Breast epithelium (tissue), 4 donors: ENCODE data around the gene TRIM10. TPM values are rescaled to one million over a fixed set of nuclear protein-coding genes. Genes with fewer than 3 reads are reported as not detected.

ENCODE experiments used
- DNase-seq, 2 donors: peaks; one replicate each; pipeline ENCODE4 v3.0.0-alpha.2; 2019; ENCODE audit warnings: low spot score in 2 of 2
- H3K27ac ChIP-seq, 2 donors: fragments of 200-600 bp; sonication (generic) in 1 of 2; one replicate each; pipeline ENCODE4 v1.5.1; 2016 to 2019; ENCODE audit warnings: mild to moderate bottlenecking in 1 of 2
- H3K27me3 ChIP-seq, 2 donors: fragments of 200-600 bp; sonication (generic) in 1 of 2; one replicate each; pipeline versions ENCODE4 v1.5.1 to v1.6.0; 2017 to 2019; ENCODE audit warnings: control low read depth in 1 of 2, mild to moderate bottlenecking in 1 of 2
- H3K36me3 ChIP-seq: fragments of 200-600 bp; one replicate; pipeline ENCODE4 v1.5.1; 2019
- H3K4me1 ChIP-seq, 2 donors: fragments of 200-600 bp; sonication (generic); one replicate each; pipeline ENCODE4 v1.5.1; 2016 to 2019; ENCODE audit warnings: control low read depth in 1 of 2
- H3K4me3 ChIP-seq, 3 donors: fragments of 200-600 bp; sonication (generic); 1 replicate in 2 of 3; 2 replicates in 1 of 3; pipeline ENCODE4 v1.5.1; 2016 to 2019; ENCODE audit warnings: mild to moderate bottlenecking in 3 of 3, moderate library complexity in 2 of 3
- H3K9me3 ChIP-seq, 2 donors: fragments of 200-600 bp; sonication (generic) in 1 of 2; one replicate each; pipeline ENCODE4 v1.5.1; 2016 to 2019; ENCODE audit warnings: control low read depth in 1 of 2
- CTCF ChIP-seq, 3 donors: fragments of 450-650 bp; IDR thresholded peaks; one replicate each; pipeline ENCODE4 v1.5.1; 2016 to 2017; ENCODE audit warnings: antibody characterized with exemption in 3 of 3, mild to moderate bottlenecking in 3 of 3, moderate library complexity in 3 of 3
- POLR2A ChIP-seq: fragments of 450-650 bp; IDR thresholded peaks from one replicate; pipeline ENCODE4 v1.6.1; 2016; ENCODE audit warnings: antibody characterized with exemption, mild to moderate bottlenecking, moderate library complexity
- POLR2AphosphoS5 ChIP-seq, 3 donors: sonication (generic); formaldehyde crosslinking; IDR thresholded peaks; one replicate each; pipeline ENCODE4 v1.6.1; 2017; ENCODE audit warnings: antibody characterized with exemption in 3 of 3
- intact Hi-C: fragments of 100-400 bp; cut with DNase I; formaldehyde crosslinking; loops from one replicate; pipeline ENCODE4 v1.15.1; 2023; ENCODE audit warnings: low total_unique reads
- total RNA-seq, 3 donors: library from RNA; depleted of rRNA; stranded (reverse); fragments of >200 nt; gene quantifications; one replicate each; pipeline ENCODE4 v1.1.0, GENCODE V29; 2016

The TRIM10 gene
- total RNA-seq, 3 donors from 2014 or later: not detected

- no peak for TF ChIP-seq POLR2AphosphoS5 (IDR thresholded peaks at IDR 0.05)
- TF ChIP-seq POLR2A: no peak
- no peak for TF ChIP-seq CTCF (IDR thresholded peaks at IDR 0.05)
- intact Hi-C loops: no loop called here
- H3K27ac ChIP-seq: no peak overlapping the region
- H3K27me3 ChIP-seq: peaks cover 0 to 4% of the 10 kb centered on the region in 2 donors
- H3K4me1 ChIP-seq: no peaks in the 10 kb centered on the region
- no peak for DNase-seq
- H3K36me3 ChIP-seq: no peaks in the 10 kb centered on the region
- no peak overlapping the region for H3K4me3 ChIP-seq
- H3K9me3 ChIP-seq: peaks cover 0 to 7% of the 10 kb centered on the region in 2 donors
Observed at GRCh38 chr6:30184417-30185031, 23.5 kb upstream of the TRIM10 start.

- Histone ChIP-seq H3K27me3 (peaks cover 0 to 4% of the 10 kb centered on the region in 2 donors), H3K4me1 (no peaks in the 10 kb centered on the region), H3K27ac (no peak overlapping the region), H3K36me3 (no peaks in the 10 kb centered on the region), H3K9me3 (peaks cover 0 to 15% of the 10 kb centered on the region in 2 donors), H3K4me3 (no peak overlapping the region)
- DNase-seq: no peak
- intact Hi-C loops: no loop called here
- TF ChIP-seq POLR2A: no peak
- no peak for TF ChIP-seq CTCF (IDR thresholded peaks at IDR 0.05)
- no peak for TF ChIP-seq POLR2AphosphoS5 (IDR thresholded peaks at IDR 0.05)
Observed at GRCh38 chr6:30180145-30180544, 19.1 kb upstream of the TRIM10 start.

GRCh38 chr6:30178837-30179236, 17.8 kb upstream of the TRIM10 start:
- H3K9me3 ChIP-seq: peaks cover 0 to 15% of the 10 kb centered on the region in 2 donors
- intact Hi-C loops: no loop called here
- peaks cover 0 to 4% of the 10 kb centered on the region in 2 donors for H3K27me3 ChIP-seq
- no peak for TF ChIP-seq CTCF (IDR thresholded peaks at IDR 0.05)
- no peak for TF ChIP-seq POLR2AphosphoS5 (IDR thresholded peaks at IDR 0.05)
- no peak for TF ChIP-seq POLR2A
- no peak overlapping the region for H3K27ac ChIP-seq
- H3K36me3 ChIP-seq: no peaks in the 10 kb centered on the region
- H3K4me3 ChIP-seq: no peak overlapping the region
- no peak for DNase-seq
- no peaks in the 10 kb centered on the region for H3K4me1 ChIP-seq

GRCh38 chr6:30175765-30176164, 14.8 kb upstream of the TRIM10 start:
- Histone ChIP-seq H3K9me3 (peaks cover 0 to 15% of the 10 kb centered on the region in 2 donors), H3K27me3 (peaks cover 0 to 28% of the 10 kb centered on the region in 2 donors), H3K4me3 (no peak overlapping the region), H3K36me3 (no peaks in the 10 kb centered on the region), H3K4me1 (peaks cover 0 to 4% of the 10 kb centered on the region in 2 donors), H3K27ac (no peak overlapping the region)
- no peak for TF ChIP-seq POLR2A
- TF ChIP-seq POLR2AphosphoS5 (IDR thresholded peaks at IDR 0.05): no peak
- no peak for TF ChIP-seq CTCF (IDR thresholded peaks at IDR 0.05)
- no peak for DNase-seq
- intact Hi-C loops: no loop called here

GRCh38 chr6:30172681-30173080, 11.7 kb upstream of the TRIM10 start:
- intact Hi-C loops: no loop called here
- no peak overlapping the region for H3K27ac ChIP-seq
- DNase-seq: no peak
- peaks cover 0 to 40% of the 10 kb centered on the region in 2 donors for H3K27me3 ChIP-seq
- TF ChIP-seq CTCF (IDR thresholded peaks at IDR 0.05) (no peak), POLR2A (no peak), POLR2AphosphoS5 (IDR thresholded peaks at IDR 0.05) (no peak)
- no peak overlapping the region for H3K4me3 ChIP-seq
- H3K9me3 ChIP-seq: no peaks in the 10 kb centered on the region
- no peaks in the 10 kb centered on the region for H3K36me3 ChIP-seq
- peaks cover 0 to 4% of the 10 kb centered on the region in 2 donors for H3K4me1 ChIP-seq
